HCT116 (cell line): ENCODE results near the gene MEGF6. TPM values are rescaled to one million over a fixed set of nuclear protein-coding genes. Genes with fewer than 3 reads are reported as not detected.

Experiments
- ATAC-seq: fragments of 200-7000 bp; cut with Tn5 transposase; 2 replicates; pipeline ENCODE4 v1.9.1; 2020; ENCODE audit warnings: mild to moderate bottlenecking, moderate library complexity
- BruUV-seq: library from RNA; stranded (reverse); fragments of 400-500 nt; replicated peaks from 2 replicates; lab custom pipeline; 2021; lab: Mats Ljungman, UMichigan
- CTCF ChIA-PET: fragments of 300-600 bp; sonication (Branson Sonifier 250); formaldehyde crosslinking; loops from one replicate; lab custom pipeline; 2021; ENCODE audit warnings: antibody characterized with exemption; lab: Charles Lee
- POLR2A ChIA-PET: fragments of 300-600, 350-600 bp; sonication (Branson Sonifier 250); formaldehyde crosslinking; loops from one replicate; lab custom pipeline; 2021; ENCODE audit warnings: antibody characterized with exemption; lab: Charles Lee
- RAD21 ChIA-PET, 2 experiments: fragments of 300-600 bp; sonication (Branson Sonifier 250); formaldehyde crosslinking; loops; one replicate each; lab custom pipeline; 2023; ENCODE audit warnings: low total read pairs in 2 of 2; ENCODE audit not compliant: uncharacterized antibody in 2 of 2, unreplicated experiment in 2 of 2, low non-redundant PET in 1 of 2; lab: Charles Lee
- DNase-seq: peaks from one replicate; pipeline ENCODE4 v3.0.0-alpha.2; 2010; ENCODE audit warnings: low read depth, low spot score
- H2AFZ ChIP-seq: fragments of 200-600 bp; shearing (Covaris generic), sonication (generic); 2 replicates; pipeline ENCODE4 v1.6.1; 2017; ENCODE audit warnings: low read depth, mixed run types, mixed read lengths, antibody characterized with exemption, low read length; ENCODE audit not compliant: poor library complexity, severe bottlenecking
- H3K27ac ChIP-seq: 2 replicates; pipeline ENCODE4 v1.5.1; 2012; ENCODE audit warnings: low read depth, low read length
- H3K27me3 ChIP-seq: fragments of 200-600 bp; sonication (generic); 2 replicates; pipeline ENCODE4 v1.6.1; 2016; ENCODE audit warnings: mixed run types, low read length, mixed read lengths; ENCODE audit not compliant: insufficient read depth
- H3K36me3 ChIP-seq, 2 experiments: fragments of 200-500 bp in 1 of 2; fragments of 200-600 bp in 1 of 2; sonication (Bioruptor generic) in 1 of 2; sonication (generic) in 1 of 2; 2 replicates each; pipeline versions ENCODE4 v1.5.1 to v1.6.1; 2014 to 2016; ENCODE audit warnings: low read length in 2 of 2, inconsistent platforms in 1 of 2, mixed read lengths in 1 of 2, mixed run types in 1 of 2; ENCODE audit not compliant: insufficient read depth in 2 of 2, control insufficient read depth in 1 of 2
- H3K4me1 ChIP-seq, 2 experiments: fragments of 200-600 bp in 1 of 2; sonication (generic) in 1 of 2; 2 replicates each; pipeline versions ENCODE4 v1.5.1 to v1.6.1; 2012 to 2017; ENCODE audit warnings: low read length in 2 of 2, inconsistent platforms in 1 of 2, mild to moderate bottlenecking in 1 of 2, mixed read lengths in 1 of 2, mixed run types in 1 of 2, moderate library complexity in 1 of 2; ENCODE audit not compliant: insufficient read depth in 2 of 2, control insufficient read depth in 1 of 2
- H3K4me2 ChIP-seq: fragments of 200-600 bp; sonication (generic); 2 replicates; pipeline ENCODE4 v1.6.1; 2017; ENCODE audit warnings: mixed run types, low read length, mixed read lengths
- H3K4me3 ChIP-seq, 2 experiments: fragments of 200-600 bp in 1 of 2; sonication (generic) in 1 of 2; replicated peaks in 1 of 2; 2 replicates each; pipeline ENCODE4 v1.5.1; 2011 to 2016; ENCODE audit warnings: low read length in 2 of 2, control low read depth in 1 of 2, low read depth in 1 of 2, mild to moderate bottlenecking in 1 of 2, mixed read lengths in 1 of 2, mixed run types in 1 of 2
- H3K79me2 ChIP-seq: fragments of 200-600 bp; sonication (generic); 2 replicates; pipeline ENCODE4 v1.6.1; 2017; ENCODE audit warnings: mild to moderate bottlenecking, mixed run types, low read length, moderate library complexity, mixed read lengths; ENCODE audit not compliant: insufficient read depth
- H3K9ac ChIP-seq: fragments of 200-600 bp; sonication (generic); 2 replicates; pipeline ENCODE4 v1.6.1; 2016; ENCODE audit warnings: low read length, mixed read lengths
- H3K9me2 ChIP-seq: fragments of 200-600 bp; sonication (generic), shearing (Covaris generic); 2 replicates; pipeline ENCODE4 v1.6.1; 2017; ENCODE audit warnings: mixed run types, mild to moderate bottlenecking, moderate library complexity; ENCODE audit not compliant: insufficient read depth
- H3K9me3 ChIP-seq, 2 experiments: fragments of 200-500 bp in 1 of 2; fragments of 200-600 bp in 1 of 2; sonication (Bioruptor generic) in 1 of 2; sonication (generic) in 1 of 2; 2 replicates each; pipeline ENCODE4 v1.6.1; 2014 to 2017; ENCODE audit warnings: low read length in 2 of 2, mixed read lengths in 2 of 2, inconsistent platforms in 1 of 2, low read depth in 1 of 2, mild to moderate bottlenecking in 1 of 2, mixed run types in 1 of 2, moderate library complexity in 1 of 2; ENCODE audit not compliant: control insufficient read depth in 1 of 2, insufficient read depth in 1 of 2
- H4K20me1 ChIP-seq: fragments of 200-600 bp; sonication (generic), shearing (Covaris generic); 2 replicates; pipeline ENCODE4 v1.6.1; 2017; ENCODE audit warnings: mixed run types, mild to moderate bottlenecking, moderate library complexity; ENCODE audit not compliant: insufficient read depth
- CBX3 ChIP-seq: IDR thresholded peaks from 2 replicates; pipeline ENCODE4 v1.6.1; 2012; ENCODE audit warnings: low read depth
- RAD21 ChIP-seq: IDR thresholded peaks from 2 replicates; pipeline ENCODE4 v1.6.1; 2012; ENCODE audit warnings: low read depth, mild to moderate bottlenecking
- SRF ChIP-seq: IDR thresholded peaks from 2 replicates; pipeline ENCODE4 v1.6.1; 2012; ENCODE audit warnings: low read depth
- intact Hi-C: fragments of 100-400 bp; cut with micrococcal nuclease; formaldehyde crosslinking; loops from 2 replicates; pipeline ENCODE4 v1.10.0; 2022
- total RNA-seq: library from RNA; stranded (reverse); gene quantifications from one replicate; pipeline ENCODE4 v1.2.1, GENCODE V29; 2021; ENCODE audit not compliant: unreplicated experiment
- TF ChIP-seq, protein P1 (sequence below): IDR thresholded peaks from 2 replicates; pipeline ENCODE4 v1.6.1; 2011; ENCODE audit warnings: mild to moderate bottlenecking, low read length, moderate library complexity; ENCODE audit not compliant: insufficient replicate concordance; ENCODE audit errors: extremely low read depth
- TF ChIP-seq, protein P2 (sequence below), 3 experiments: fragments of 200-600 bp in 1 of 3; sonication (generic) in 1 of 3; IDR thresholded peaks in 2 of 3; conservative IDR thresholded peaks in 1 of 3; 2 replicates each; pipeline ENCODE4 v1.5.1; 2012 to 2017; ENCODE audit warnings: low read depth in 2 of 3, low read length in 2 of 3, antibody characterized with exemption in 1 of 3, borderline replicate concordance in 1 of 3, control low read depth in 1 of 3, mild to moderate bottlenecking in 1 of 3, mixed read lengths in 1 of 3, mixed run types in 1 of 3, moderate library complexity in 1 of 3; ENCODE audit not compliant: insufficient read depth in 1 of 3

The MEGF6 gene
- total RNA-seq, 1 experiment from 2014 or later, result 47.6 TPM

DNA sequence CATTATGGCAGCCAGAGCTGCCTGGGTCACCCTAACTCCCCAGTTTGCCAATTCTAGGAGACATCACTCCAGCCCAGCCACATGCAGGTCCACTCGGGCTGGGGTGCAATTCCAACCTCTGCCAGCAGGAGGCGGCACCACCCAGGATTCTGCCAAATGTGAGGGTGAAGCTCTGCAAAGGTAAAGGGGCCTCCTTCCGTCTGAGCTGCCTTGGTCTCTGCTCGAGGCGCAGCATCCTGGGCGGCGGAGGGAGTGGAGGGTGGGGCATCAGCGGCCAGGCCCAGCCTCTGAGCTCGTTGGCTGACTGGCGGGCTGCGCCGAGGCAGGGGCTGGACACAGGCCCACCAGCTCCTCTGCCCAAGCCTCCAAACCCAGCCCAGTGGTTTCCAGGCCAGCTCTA is 93.1 kb downstream of the MEGF6 start:
- ChIA-PET POLR2A (no interaction called here), RAD21 (no interaction called here)
- no peak overlapping the region for H2AFZ ChIP-seq

More for the DNA sequence above, 93.1 kb downstream of the MEGF6 start:
- CTCF ChIA-PET, result no interaction called here
- TF ChIP-seq, protein P1, sequence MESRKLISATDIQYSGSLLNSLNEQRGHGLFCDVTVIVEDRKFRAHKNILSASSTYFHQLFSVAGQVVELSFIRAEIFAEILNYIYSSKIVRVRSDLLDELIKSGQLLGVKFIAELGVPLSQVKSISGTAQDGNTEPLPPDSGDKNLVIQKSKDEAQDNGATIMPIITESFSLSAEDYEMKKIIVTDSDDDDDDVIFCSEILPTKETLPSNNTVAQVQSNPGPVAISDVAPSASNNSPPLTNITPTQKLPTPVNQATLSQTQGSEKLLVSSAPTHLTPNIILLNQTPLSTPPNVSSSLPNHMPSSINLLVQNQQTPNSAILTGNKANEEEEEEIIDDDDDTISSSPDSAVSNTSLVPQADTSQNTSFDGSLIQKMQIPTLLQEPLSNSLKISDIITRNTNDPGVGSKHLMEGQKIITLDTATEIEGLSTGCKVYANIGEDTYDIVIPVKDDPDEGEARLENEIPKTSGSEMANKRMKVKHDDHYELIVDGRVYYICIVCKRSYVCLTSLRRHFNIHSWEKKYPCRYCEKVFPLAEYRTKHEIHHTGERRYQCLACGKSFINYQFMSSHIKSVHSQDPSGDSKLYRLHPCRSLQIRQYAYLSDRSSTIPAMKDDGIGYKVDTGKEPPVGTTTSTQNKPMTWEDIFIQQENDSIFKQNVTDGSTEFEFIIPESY, result no peak
- TF ChIP-seq RAD21 (no peak), SRF (no peak), CBX3 (no peak)
- TF ChIP-seq, protein P2, sequence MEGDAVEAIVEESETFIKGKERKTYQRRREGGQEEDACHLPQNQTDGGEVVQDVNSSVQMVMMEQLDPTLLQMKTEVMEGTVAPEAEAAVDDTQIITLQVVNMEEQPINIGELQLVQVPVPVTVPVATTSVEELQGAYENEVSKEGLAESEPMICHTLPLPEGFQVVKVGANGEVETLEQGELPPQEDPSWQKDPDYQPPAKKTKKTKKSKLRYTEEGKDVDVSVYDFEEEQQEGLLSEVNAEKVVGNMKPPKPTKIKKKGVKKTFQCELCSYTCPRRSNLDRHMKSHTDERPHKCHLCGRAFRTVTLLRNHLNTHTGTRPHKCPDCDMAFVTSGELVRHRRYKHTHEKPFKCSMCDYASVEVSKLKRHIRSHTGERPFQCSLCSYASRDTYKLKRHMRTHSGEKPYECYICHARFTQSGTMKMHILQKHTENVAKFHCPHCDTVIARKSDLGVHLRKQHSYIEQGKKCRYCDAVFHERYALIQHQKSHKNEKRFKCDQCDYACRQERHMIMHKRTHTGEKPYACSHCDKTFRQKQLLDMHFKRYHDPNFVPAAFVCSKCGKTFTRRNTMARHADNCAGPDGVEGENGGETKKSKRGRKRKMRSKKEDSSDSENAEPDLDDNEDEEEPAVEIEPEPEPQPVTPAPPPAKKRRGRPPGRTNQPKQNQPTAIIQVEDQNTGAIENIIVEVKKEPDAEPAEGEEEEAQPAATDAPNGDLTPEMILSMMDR (IDR thresholded peaks at IDR 0.05 in 2 of 3, conservative IDR thresholded peaks at IDR 0.05 in 1 of 3; ENCODE audit: borderline replicate concordance in 1 of 3, insufficient read depth in 1 of 3, low read depth in 2 of 3, low read length in 2 of 3), result peak in 2 of 3 experiments; percentile 57 to 81; a peak in 3 of 6 replicates
- Histone ChIP-seq H4K20me1 (no peaks in the 10 kb centered on the region), H3K36me3 (no peaks in the 10 kb centered on the region), H3K9me2 (no peaks in the 10 kb centered on the region), H3K27me3 (no peaks in the 10 kb centered on the region), H3K27ac (no peak overlapping the region), H3K79me2 (no peaks in the 10 kb centered on the region), H3K4me2 (no peak overlapping the region), H3K9me3 (no peaks in the 10 kb centered on the region), H3K4me1 (no peaks in the 10 kb centered on the region), H3K9ac (no peak overlapping the region), H3K4me3 (no peak overlapping the region)
- no peak for DNase-seq
- 0 out of 2 replicates have a peak, but pooled peaks have one; percentile 21 for ATAC-seq
- intact Hi-C loops, result no loop called here
- BruUV-seq, result no TSS peak
